ENCODE results near the gene CCDC51. TPM values are rescaled to one million over a fixed set of nuclear protein-coding genes. Genes with fewer than 3 reads are reported as not detected.
A peak's percentile ranks its signal among the peaks of the same experiment; 100 is the strongest.

The CCDC51 gene
- total and polyA plus RNA-seq, 10 donors: 8.4 to 22.2 (median 15.0) TPM

DNA sequence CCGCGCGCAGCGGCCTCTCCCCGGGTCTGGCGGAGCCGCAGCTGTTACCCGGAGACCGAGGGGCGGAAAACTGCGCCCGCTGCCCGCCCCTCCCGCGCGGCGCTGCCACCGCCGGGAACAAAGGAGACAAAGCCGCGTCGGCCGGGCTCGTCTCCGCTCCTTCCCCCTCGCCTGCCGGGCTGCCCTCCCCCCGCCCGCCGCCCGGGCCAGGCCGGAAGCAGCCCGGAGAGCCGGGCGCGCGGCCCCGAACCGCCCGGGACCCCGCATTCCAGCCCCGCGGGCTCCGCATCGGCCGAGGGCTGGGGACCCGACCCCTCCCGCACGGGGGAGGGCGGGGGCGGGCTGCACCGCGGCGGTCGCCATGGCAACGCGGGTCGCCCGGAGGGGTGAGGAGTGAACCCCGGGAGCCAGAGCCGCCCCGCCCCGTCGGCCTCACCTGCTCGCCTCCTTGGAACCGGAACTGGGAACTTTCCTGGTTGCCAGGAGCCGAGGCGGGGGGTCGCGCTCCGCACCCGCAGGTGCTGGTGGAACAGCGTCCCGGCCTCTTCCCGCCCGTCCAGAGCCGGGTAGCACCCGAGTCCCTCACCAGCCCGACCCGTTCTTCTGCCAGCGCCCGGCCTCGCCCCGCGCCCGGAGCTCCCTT lies 10.5 kb downstream of the CCDC51 start:
- peak; percentile 90 for DNase-seq
- TF ChIP-seq POLR2AphosphoS5 (IDR thresholded peaks at IDR 0.05) (peak; percentile 3 to 68 (median 41)), CTCF (IDR thresholded peaks at IDR 0.05 in 8 of 11, conservative IDR thresholded peaks at IDR 0.05 in 3 of 11) (peak in 2 of 11 experiments; percentile 9 to 23), POLR2A (IDR thresholded peaks at IDR 0.05) (no peak)
- 0 to 2% (median 0%) methylated on average over 27 to 86 of the region's 86 CpGs for WGBS, 5 donors

DNA sequence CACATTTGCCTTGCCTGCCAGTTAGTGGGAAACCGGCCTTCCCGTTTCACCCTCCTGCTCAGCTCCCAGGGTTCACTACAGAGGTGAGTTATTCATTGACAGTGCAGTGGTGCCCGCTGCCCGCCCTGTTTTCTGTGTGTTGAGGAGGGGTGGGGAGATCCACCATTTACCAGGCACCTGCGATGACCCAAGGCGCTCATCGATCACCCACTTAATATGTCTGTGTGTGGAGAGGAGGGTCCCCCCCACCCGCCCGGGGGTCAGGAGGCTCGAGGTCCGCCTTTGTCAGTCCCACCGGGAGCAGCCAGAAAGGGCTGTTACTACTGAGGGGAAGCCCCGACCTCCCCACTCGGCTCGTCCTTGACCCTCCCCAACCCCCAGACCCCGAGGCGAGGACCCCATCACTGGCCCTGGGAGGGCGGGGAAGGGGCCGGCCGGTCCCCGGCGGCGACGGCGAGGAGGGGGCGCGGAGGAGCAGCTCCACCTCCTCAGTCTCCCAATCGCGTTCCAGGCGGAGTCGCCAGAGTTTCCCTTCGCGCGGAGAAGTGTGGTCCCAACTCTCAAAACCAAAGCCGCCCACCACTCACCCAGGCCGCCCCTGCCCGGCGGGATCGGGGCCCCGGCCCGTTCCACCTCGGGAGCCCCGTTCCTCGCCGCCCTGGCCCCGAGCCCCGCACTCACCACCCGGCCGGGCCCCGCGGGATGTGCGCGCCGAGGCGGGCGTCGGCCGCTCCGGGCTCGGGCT lies 11.2 kb downstream of the CCDC51 start:
- no peak for DNase-seq
- peaks cover 0 to 29% (median 18%) of the 10 kb centered on the region in 6 donors for H3K36me3 ChIP-seq
- peaks cover 8 to 94% (median 50%) of the 10 kb centered on the region in 6 donors for H3K4me1 ChIP-seq
- no peaks in the 10 kb centered on the region for H3K9me3 ChIP-seq
- intact Hi-C loops (cut with DNase I; ENCODE audit: low total_unique reads): no loop called here
- peak overlapping the region; percentile 70 to 83 (median 76) for H3K4me3 ChIP-seq
- H3K27ac ChIP-seq: peak overlapping the region; percentile 70 to 89 (median 86)
- 6 to 28% (median 7%) methylated on average over 9 to 60 of the region's 60 CpGs for WGBS, 5 donors
- peaks cover 0 to 25% (median 9%) of the 10 kb centered on the region in 7 donors for H3K27me3 ChIP-seq (replicated peaks in 1 of 7)
- no peak for TF ChIP-seq POLR2A (IDR thresholded peaks at IDR 0.05)
- peak; percentile 3 to 60 (median 34) for TF ChIP-seq POLR2AphosphoS5 (IDR thresholded peaks at IDR 0.05)
- no peak for TF ChIP-seq CTCF (IDR thresholded peaks at IDR 0.05 in 8 of 11, conservative IDR thresholded peaks at IDR 0.05 in 3 of 11)

More for the DNA sequence above, 10.5 kb downstream of the CCDC51 start:
- Histone ChIP-seq H3K27ac (peak overlapping the region; percentile 70 to 89 (median 86)), H3K27me3 (replicated peaks in 1 of 7) (peaks cover 0 to 25% (median 9%) of the 10 kb centered on the region in 7 donors), H3K36me3 (peaks cover 0 to 31% (median 18%) of the 10 kb centered on the region in 6 donors), H3K9me3 (no peaks in the 10 kb centered on the region), H3K4me1 (peaks cover 8 to 94% (median 54%) of the 10 kb centered on the region in 6 donors), H3K4me3 (peak overlapping the region; percentile 70 to 83 (median 76))
- intact Hi-C loops (cut with DNase I; ENCODE audit: low total_unique reads): no loop called here

DNA sequence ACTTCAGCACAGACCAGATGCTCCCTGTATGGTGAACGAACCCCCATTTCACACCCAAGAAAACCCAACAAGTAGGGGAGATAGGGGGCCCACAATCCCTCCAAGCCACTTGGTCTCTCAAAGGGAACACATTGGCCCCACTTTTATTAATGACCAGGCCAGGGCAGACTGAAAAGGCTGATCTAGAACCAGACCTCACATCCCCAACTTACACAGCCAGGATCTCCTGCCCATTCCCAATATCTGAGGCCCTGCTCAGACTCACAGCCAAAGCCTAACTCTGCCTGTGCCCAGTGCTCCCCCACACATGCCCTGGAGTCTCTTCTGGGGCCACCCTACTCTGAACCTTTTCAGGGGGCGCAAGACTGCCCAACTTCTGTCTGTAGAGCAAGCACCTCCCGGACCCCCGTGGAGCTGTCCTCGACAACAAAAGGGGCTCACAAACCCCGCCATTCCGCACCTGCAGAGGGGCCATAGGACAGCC lies 11.8 kb downstream of the CCDC51 start:
- 71 to 82% (median 76%) methylated on average over 7 of the region's 7 CpGs for WGBS, 5 donors

More for the DNA sequence above, 11.8 kb downstream of the CCDC51 start:
- peak overlapping the region in 7 of 8 donors; percentile 35 to 89 (median 86) for H3K27ac ChIP-seq
- H3K4me1 ChIP-seq: peaks cover 8 to 93% (median 50%) of the 10 kb centered on the region in 6 donors
- intact Hi-C loops (cut with DNase I; ENCODE audit: low total_unique reads): no loop called here
- H3K4me3 ChIP-seq: peak overlapping the region in 7 of 8 donors; percentile 70 to 83 (median 76)
- no peak for DNase-seq
- no peak for TF ChIP-seq POLR2A (IDR thresholded peaks at IDR 0.05)
- TF ChIP-seq POLR2AphosphoS5 (IDR thresholded peaks at IDR 0.05): no peak
- TF ChIP-seq CTCF (IDR thresholded peaks at IDR 0.05 in 8 of 11, conservative IDR thresholded peaks at IDR 0.05 in 3 of 11): no peak
- peaks cover 0 to 29% (median 12%) of the 10 kb centered on the region in 6 donors for H3K36me3 ChIP-seq
- H3K27me3 ChIP-seq (replicated peaks in 1 of 7): peaks cover 0 to 25% (median 9%) of the 10 kb centered on the region in 7 donors
- no peaks in the 10 kb centered on the region for H3K9me3 ChIP-seq
